ENCODE measurements around the gene NDST3. TPM values are rescaled to one million over a fixed set of nuclear protein-coding genes. Genes with fewer than 3 reads are reported as not detected.

The NDST3 gene
- total and polyA plus RNA-seq, 4 donors, result 0.36 to 2.8 (median 1.4) TPM

- H3K27ac ChIP-seq (ENCODE audit: low read depth in 1 of 2, low read length in 2 of 2), result no peak overlapping the region
- no peaks in the 10 kb centered on the region for H3K27me3 ChIP-seq (ENCODE audit: control insufficient read depth in 4 of 4, insufficient read depth in 4 of 4, low read length in 3 of 4)
- TF ChIP-seq ZBTB33 (IDR thresholded peaks at IDR 0.05) (no peak), RAD21 (IDR thresholded peaks at IDR 0.05) (no peak), HNF4A (conservative IDR thresholded peaks at IDR 0.05) (no peak), SP1 (IDR thresholded peaks at IDR 0.05) (no peak), GABPA (IDR thresholded peaks at IDR 0.05 in 1 of 2, conservative IDR thresholded peaks at IDR 0.05 in 1 of 2) (no peak), ATF3 (IDR thresholded peaks at IDR 0.05) (no peak)
- no peaks in the 10 kb centered on the region for H3K36me3 ChIP-seq (ENCODE audit: control insufficient read depth in 4 of 4, insufficient read depth in 3 of 4, low read depth in 1 of 4, low read length in 3 of 4)
- no peak overlapping the region for H3K9ac ChIP-seq (ENCODE audit: low read depth in 1 of 2, low read length in 2 of 2)
- peaks cover 2 to 17% (median 9%) of the 10 kb centered on the region in 4 donors for H3K4me1 ChIP-seq (ENCODE audit: control insufficient read depth in 4 of 4, insufficient read depth in 4 of 4, low read length in 3 of 4)
- no peaks in the 10 kb centered on the region for H3K9me3 ChIP-seq (ENCODE audit: control insufficient read depth in 4 of 4, low read length in 3 of 4)
- H3K4me3 ChIP-seq (ENCODE audit: low read depth in 1 of 3, low read length in 3 of 3), result no peak overlapping the region
- no peak for DNase-seq (ENCODE audit: low spot score)
- 68% methylated on average over 2 of the region's 2 CpGs for WGBS
These were observed 237.5 kb downstream of the NDST3 start for GRCh38 chr4:118271788-118272187.

GRCh38 chr4:118273642-118274041 lies 239.4 kb downstream of the NDST3 start:
- TF ChIP-seq MAX (IDR thresholded peaks at IDR 0.05) (no peak), REST (IDR thresholded peaks at IDR 0.05) (no peak), FOXA2 (IDR thresholded peaks at IDR 0.05) (no peak), JUND (IDR thresholded peaks at IDR 0.05) (no peak), FOXA1 (IDR thresholded peaks at IDR 0.05) (no peak), CTCF (IDR thresholded peaks at IDR 0.05; ENCODE audit: low read depth, low read length, missing input control) (no peak)
- H3K4me1 ChIP-seq (ENCODE audit: control insufficient read depth in 4 of 4, insufficient read depth in 4 of 4, low read length in 3 of 4), result peaks cover 2 to 22% (median 12%) of the 10 kb centered on the region in 4 donors
- no peaks in the 10 kb centered on the region for H3K9me3 ChIP-seq (ENCODE audit: control insufficient read depth in 4 of 4, low read length in 3 of 4)
- no peak for DNase-seq (ENCODE audit: low spot score)
- H3K9ac ChIP-seq (ENCODE audit: low read depth in 1 of 2, low read length in 2 of 2), result no peak overlapping the region
- no peak overlapping the region for H3K27ac ChIP-seq (ENCODE audit: low read depth in 1 of 2, low read length in 2 of 2)
- WGBS, result 93% methylated on average over 1 of the region's 1 CpG
- no peak overlapping the region for H3K4me3 ChIP-seq (ENCODE audit: low read depth in 1 of 3, low read length in 3 of 3)
- H3K36me3 ChIP-seq (ENCODE audit: control insufficient read depth in 4 of 4, insufficient read depth in 3 of 4, low read depth in 1 of 4, low read length in 3 of 4), result no peaks in the 10 kb centered on the region
- H3K27me3 ChIP-seq (ENCODE audit: control insufficient read depth in 4 of 4, insufficient read depth in 4 of 4, low read length in 3 of 4), result no peaks in the 10 kb centered on the region

All from liver (tissue), 9 donors.